HEK293 (cell line): ENCODE data around the gene LPO.

Source experiments
- CTCF ChIA-PET: fragments of 350-600 bp; formaldehyde crosslinking; extraction: SDS; loops from one replicate; lab custom pipeline; 2021; ENCODE audit warnings: antibody characterized with exemption; lab: Yijun Ruan, JAX
- POLR2A ChIA-PET: fragments of 300-600 bp; formaldehyde crosslinking; extraction: SDS; loops from one replicate; lab custom pipeline; 2020; ENCODE audit warnings: antibody characterized with exemption, inconsistent platforms; lab: Yijun Ruan, JAX
- H3K27ac ChIP-seq: fragments of 200-500 bp; sonication (Bioruptor generic); 2 replicates; pipeline ENCODE4 v1.5.1; 2014; ENCODE audit warnings: low read depth, low read length, control low read depth, inconsistent platforms; ENCODE audit errors: extremely low read depth
- H3K36me3 ChIP-seq, 2 experiments: fragments of 200-500 bp in 1 of 2; sonication (Bioruptor generic) in 1 of 2; 1 replicate in 1 of 2; 2 replicates in 1 of 2; pipeline ENCODE4 v1.5.1; 2014 to 2017; ENCODE audit warnings: inconsistent platforms in 2 of 2, low read length in 2 of 2; ENCODE audit not compliant: control insufficient read depth in 2 of 2, insufficient read depth in 1 of 2
- H3K4me1 ChIP-seq: fragments of 200-500 bp; sonication (Bioruptor generic); 2 replicates; pipeline ENCODE4 v1.5.1; 2014; ENCODE audit warnings: mild to moderate bottlenecking, low read length, inconsistent platforms; ENCODE audit not compliant: control insufficient read depth, insufficient read depth
- H3K4me3 ChIP-seq: 2 replicates; pipeline ENCODE4 v1.5.1; 2011; ENCODE audit warnings: low read depth, mild to moderate bottlenecking, control low read depth, low read length, moderate library complexity
- H3K9me3 ChIP-seq: fragments of 200-500 bp; sonication (Bioruptor generic); 2 replicates; pipeline ENCODE4 v1.5.1; 2014; ENCODE audit warnings: low read depth, low read length, inconsistent platforms; ENCODE audit not compliant: control insufficient read depth, insufficient read depth
- ELK4 ChIP-seq: IDR thresholded peaks from 2 replicates; pipeline ENCODE4 v1.6.1; 2011; ENCODE audit warnings: mild to moderate bottlenecking, low read depth, low read length, borderline replicate concordance
- GLIS1 ChIP-seq: fragments of 450-650 bp; formaldehyde crosslinking; IDR thresholded peaks from 2 replicates; pipeline ENCODE4 v1.5.1; 2016; ENCODE audit warnings: missing biosample characterization, missing genetic modification characterization
- GLIS2 ChIP-seq: fragments of 450-650 bp; formaldehyde crosslinking; IDR thresholded peaks from 2 replicates; pipeline ENCODE4 v1.5.1; 2016; ENCODE audit warnings: missing biosample characterization, missing genetic modification characterization
- KLF1 ChIP-seq: fragments of 450-650 bp; formaldehyde crosslinking; IDR thresholded peaks from 2 replicates; pipeline ENCODE4 v1.5.1; 2016; ENCODE audit warnings: missing biosample characterization, missing genetic modification characterization
- KLF10 ChIP-seq: fragments of 450-650 bp; IDR thresholded peaks from 2 replicates; pipeline ENCODE4 v1.5.1; 2018; ENCODE audit warnings: missing biosample characterization, mild to moderate bottlenecking, missing genetic modification characterization
- MYNN ChIP-seq: fragments of 450-650 bp; formaldehyde crosslinking; IDR thresholded peaks from 2 replicates; pipeline ENCODE4 v1.5.1; 2016; ENCODE audit warnings: missing biosample characterization, missing genetic modification characterization, borderline replicate concordance
- YY2 ChIP-seq: fragments of 450-650 bp; formaldehyde crosslinking; IDR thresholded peaks from 2 replicates; pipeline ENCODE4 v1.5.1; 2016; ENCODE audit warnings: missing biosample characterization, missing genetic modification characterization
- ZBTB10 ChIP-seq: fragments of 450-650 bp; formaldehyde crosslinking; IDR thresholded peaks from 2 replicates; pipeline ENCODE4 v1.5.1; 2016; ENCODE audit warnings: missing biosample characterization, missing genetic modification characterization
- ZBTB7A ChIP-seq: fragments of 450-650 bp; formaldehyde crosslinking; IDR thresholded peaks from 2 replicates; pipeline ENCODE4 v1.5.1; 2016; ENCODE audit warnings: low read depth, missing biosample characterization, missing genetic modification characterization
- ZFP69B ChIP-seq: fragments of 450-650 bp; formaldehyde crosslinking; IDR thresholded peaks from 2 replicates; pipeline ENCODE4 v1.5.1; 2016; ENCODE audit warnings: missing biosample characterization, missing genetic modification characterization
- ZNF121 ChIP-seq: fragments of 450-650 bp; formaldehyde crosslinking; IDR thresholded peaks from 2 replicates; pipeline ENCODE4 v1.5.1; 2016; ENCODE audit warnings: missing biosample characterization, missing genetic modification characterization
- ZNF146 ChIP-seq: fragments of 450-650 bp; formaldehyde crosslinking; IDR thresholded peaks from 2 replicates; pipeline ENCODE4 v1.5.1; 2016; ENCODE audit warnings: missing biosample characterization, missing genetic modification characterization
- ZNF148 ChIP-seq: fragments of 450-650 bp; formaldehyde crosslinking; IDR thresholded peaks from 2 replicates; pipeline ENCODE4 v1.5.0; 2017; ENCODE audit warnings: missing biosample characterization, missing genetic modification characterization, borderline replicate concordance
- ZNF239 ChIP-seq: fragments of 450-650 bp; formaldehyde crosslinking; IDR thresholded peaks from 2 replicates; pipeline ENCODE4 v1.5.1; 2016; ENCODE audit warnings: missing biosample characterization, missing genetic modification characterization
- ZNF350 ChIP-seq: fragments of 450-650 bp; formaldehyde crosslinking; IDR thresholded peaks from 2 replicates; pipeline ENCODE4 v1.5.0; 2017; ENCODE audit warnings: missing biosample characterization, mild to moderate bottlenecking, missing genetic modification characterization
- ZNF473 ChIP-seq: fragments of 450-650 bp; formaldehyde crosslinking; IDR thresholded peaks from 2 replicates; pipeline ENCODE4 v1.5.1; 2017; ENCODE audit warnings: missing biosample characterization, missing genetic modification characterization
- ZNF544 ChIP-seq: fragments of 450-650 bp; formaldehyde crosslinking; IDR thresholded peaks from 2 replicates; pipeline ENCODE4 v1.5.0; 2017; ENCODE audit warnings: missing biosample characterization, missing genetic modification characterization
- ZNF555 ChIP-seq: fragments of 450-650 bp; formaldehyde crosslinking; conservative IDR thresholded peaks from 2 replicates; pipeline ENCODE4 v1.5.1; 2017; ENCODE audit warnings: missing biosample characterization, mild to moderate bottlenecking, missing genetic modification characterization, inconsistent platforms
- ZNF654 ChIP-seq: fragments of 450-650 bp; formaldehyde crosslinking; IDR thresholded peaks from 2 replicates; pipeline ENCODE4 v1.5.1; 2016; ENCODE audit warnings: low read depth, missing biosample characterization, missing genetic modification characterization
- ZNF76 ChIP-seq: fragments of 450-650 bp; formaldehyde crosslinking; IDR thresholded peaks from 2 replicates; pipeline ENCODE4; 2016; ENCODE audit warnings: low read depth, missing biosample characterization, missing genetic modification characterization, borderline replicate concordance
- ZNF777 ChIP-seq: fragments of 450-650 bp; formaldehyde crosslinking; IDR thresholded peaks from 2 replicates; pipeline ENCODE4 v1.5.1; 2017; ENCODE audit warnings: missing biosample characterization, missing genetic modification characterization, borderline replicate concordance
- TF ChIP-seq, protein P1 (sequence below): fragments of 450-650 bp; formaldehyde crosslinking; IDR thresholded peaks from 2 replicates; pipeline ENCODE4 v1.5.1; 2016; ENCODE audit warnings: missing biosample characterization, missing genetic modification characterization

Gene LPO

GRCh38 chr17:58303971-58304749 is 65.8 kb downstream of the LPO start (continued):
- no peak for TF ChIP-seq ZNF148 (tag by site-specific recombination)
- no peak for TF ChIP-seq GLIS1 (tag by site-specific recombination)
- no peak for TF ChIP-seq MYNN
- TF ChIP-seq ZFP69B (tag by site-specific recombination) = peak; percentile 98
- TF ChIP-seq KLF10 = peak; percentile 33; the same call in 1 of the 2 replicates
- TF ChIP-seq ELK4 = no peak
- TF ChIP-seq, all 188 proteins: peak for 8

DNA sequence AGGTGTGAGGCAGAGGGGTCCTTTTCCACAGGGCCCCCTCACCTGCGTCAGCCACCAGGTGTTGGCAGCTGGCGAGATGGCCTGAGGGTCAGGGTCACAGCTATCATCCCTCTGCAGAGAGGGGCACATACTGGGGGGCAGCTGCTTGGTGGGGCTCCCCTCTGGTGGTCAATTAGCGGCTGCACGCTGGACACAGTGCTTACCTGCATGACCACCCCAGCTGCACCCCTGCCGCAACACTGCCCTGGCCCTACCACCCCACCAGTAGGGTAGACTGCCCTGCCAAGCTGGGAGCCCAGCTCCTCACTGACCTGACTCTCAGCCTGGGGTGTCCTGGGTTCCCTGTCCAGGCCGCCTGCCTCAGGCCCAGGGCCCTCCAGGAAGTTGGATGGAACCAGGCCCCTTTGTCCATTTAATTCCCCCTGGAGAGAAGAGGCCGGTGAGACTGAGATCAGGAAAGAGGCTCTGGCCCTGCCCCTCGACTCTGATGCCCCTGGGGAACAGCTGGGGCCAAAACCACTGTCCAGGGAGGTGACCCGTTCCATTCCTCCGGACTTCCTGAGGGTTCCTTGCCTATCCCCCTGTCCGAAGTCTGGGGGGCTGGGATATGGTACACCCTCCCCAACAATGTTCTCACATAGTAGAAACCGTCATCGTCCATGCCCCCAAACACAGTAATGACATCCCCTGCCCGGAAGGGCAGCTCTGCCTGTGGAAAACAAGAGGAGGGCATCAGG is 66.5 kb downstream of the LPO start:
- H3K4me1 ChIP-seq = no peaks in the 10 kb centered on the region
- H3K4me3 ChIP-seq = no peak overlapping the region
- POLR2A ChIA-PET = interaction anchor here (1.4 kb wide), 1 partner anchor 47 kb away, joined by 4 read pairs; the partner anchor contains the start of gene SUPT4H1
- H3K27ac ChIP-seq = no peak overlapping the region
- no peaks in the 10 kb centered on the region for H3K36me3 ChIP-seq
- CTCF ChIA-PET = interaction anchor here (0.6 to 4.7 kb wide), 31 partner anchors 9 to 1800 kb away, joined by 3 to 50 read pairs (median 4); partner anchors contain the start of genes MTMR4, RNF43 and SUPT4H1
- TF ChIP-seq ZNF777 (no peak), ZNF350 (no peak), ZNF76 (no peak), GLIS2 (tag by site-specific recombination) (0 out of 2 replicates have a peak, but pooled peaks have one; percentile 35)
- TF ChIP-seq, all 188 proteins: peak for 1
- H3K9me3 ChIP-seq = no peaks in the 10 kb centered on the region

DNA sequence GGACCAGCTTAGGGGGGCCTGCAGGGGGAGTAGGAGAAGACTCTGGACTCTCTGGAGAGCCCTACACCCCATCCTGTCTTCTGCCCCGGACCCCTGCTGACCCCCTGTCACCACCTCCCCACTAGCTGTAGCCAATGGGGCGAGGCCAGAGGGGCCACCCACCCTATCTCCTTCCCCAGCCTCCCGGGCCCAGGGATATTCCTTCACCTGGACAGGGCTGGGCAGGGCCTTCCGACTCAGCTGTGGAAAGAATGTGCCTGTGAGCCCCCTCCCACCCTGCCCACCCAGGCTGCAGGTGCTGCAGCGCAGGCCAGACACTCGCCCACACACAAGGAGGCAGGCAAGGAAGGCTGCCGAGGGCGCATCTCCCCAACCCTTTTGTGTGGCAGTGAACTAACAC is 67.2 kb downstream of the LPO start:
- H3K4me3 ChIP-seq = no peak overlapping the region
- ChIA-PET CTCF (interaction anchor here (1.0 to 4.7 kb wide), 7 partner anchors 8 to 143 kb away, joined by 4 to 50 read pairs (median 10); no protein-coding TSS in a partner anchor), POLR2A (interaction anchor here (0.5 kb wide), 1 partner anchor 45 kb away, joined by 4 read pairs; no protein-coding TSS in a partner anchor)
- H3K4me1 ChIP-seq = no peaks in the 10 kb centered on the region
- H3K27ac ChIP-seq = no peak overlapping the region
- no peaks in the 10 kb centered on the region for H3K9me3 ChIP-seq
- no peaks in the 10 kb centered on the region for H3K36me3 ChIP-seq
- TF ChIP-seq, protein P1, sequence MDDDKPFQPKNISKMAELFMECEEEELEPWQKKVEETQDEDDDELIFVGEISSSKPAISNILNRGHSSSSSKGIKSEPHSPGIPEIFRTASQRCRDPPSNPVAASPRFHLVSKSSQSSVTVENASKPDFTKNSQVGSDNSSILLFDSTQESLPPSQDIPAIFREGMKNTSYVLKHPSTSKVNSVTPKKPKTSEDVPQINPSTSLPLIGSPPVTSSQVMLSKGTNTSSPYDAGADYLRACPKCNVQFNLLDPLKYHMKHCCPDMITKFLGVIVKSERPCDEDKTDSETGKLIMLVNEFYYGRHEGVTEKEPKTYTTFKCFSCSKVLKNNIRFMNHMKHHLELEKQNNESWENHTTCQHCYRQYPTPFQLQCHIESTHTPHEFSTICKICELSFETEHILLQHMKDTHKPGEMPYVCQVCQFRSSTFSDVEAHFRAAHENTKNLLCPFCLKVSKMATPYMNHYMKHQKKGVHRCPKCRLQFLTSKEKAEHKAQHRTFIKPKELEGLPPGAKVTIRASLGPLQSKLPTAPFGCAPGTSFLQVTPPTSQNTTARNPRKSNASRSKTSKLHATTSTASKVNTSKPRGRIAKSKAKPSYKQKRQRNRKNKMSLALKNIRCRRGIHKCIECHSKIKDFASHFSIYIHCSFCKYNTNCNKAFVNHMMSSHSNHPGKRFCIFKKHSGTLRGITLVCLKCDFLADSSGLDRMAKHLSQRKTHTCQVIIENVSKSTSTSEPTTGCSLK (tag by site-specific recombination) = no peak
- TF ChIP-seq KLF1 (tag by site-specific recombination) = no peak
- no peak for TF ChIP-seq ZNF239
- TF ChIP-seq ZNF121 (tag by site-specific recombination) = no peak
- no peak for TF ChIP-seq YY2 (tag by site-specific recombination)
- no peak for TF ChIP-seq ZBTB7A
- no peak for TF ChIP-seq ZNF555 (tag by site-specific recombination)
- no peak for TF ChIP-seq ZNF146 (tag by site-specific recombination)
- TF ChIP-seq ZNF654 (tag by site-specific recombination) = no peak
- no peak for TF ChIP-seq ZNF473 (tag by site-specific recombination)
- TF ChIP-seq ZBTB10 (tag by site-specific recombination) = no peak
- TF ChIP-seq ZNF544 (tag by site-specific recombination) = no peak
